Measurements from ENCODE around the gene GIGYF1. TPM values are rescaled to one million over a fixed set of nuclear protein-coding genes. Genes with fewer than 3 reads are reported as not detected.
"Not testable (repeated sequence)": the region's sequence is repeated elsewhere in the genome, so short reads cannot be mapped to it uniquely, and the experiment has no call there.

The GIGYF1 gene
- total RNA-seq, 1 experiment from 2014 or later, result 16.3 TPM

- H3K4me2 ChIP-seq (ENCODE audit: low read depth, low read length, poor library complexity, severe bottlenecking); H3K9ac ChIP-seq (ENCODE audit: low read length); H3K9me2 ChIP-seq (replicated peaks; ENCODE audit: insufficient read depth, low read length); H3K36me3 ChIP-seq (ENCODE audit: insufficient read depth, low read length); DNase-seq; H2AFZ ChIP-seq (ENCODE audit: low read length); H3K79me2 ChIP-seq (ENCODE audit: low read length); H3K9me3 ChIP-seq (ENCODE audit: low read length); H4K20me1 ChIP-seq (ENCODE audit: insufficient read depth, low read depth, low read length); H3K27ac ChIP-seq (ENCODE audit: low read length); H3K27me3 ChIP-seq (ENCODE audit: low read length); H3K4me3 ChIP-seq (ENCODE audit: low read length); H3K4me1 ChIP-seq (ENCODE audit: low read length): not testable (repeated sequence)
Observed at GRCh38 chr7:100669106-100669505, 24.9 kb downstream of the GIGYF1 start.

- Histone ChIP-seq H3K4me2 (ENCODE audit: low read depth, low read length, poor library complexity, severe bottlenecking) (no peak overlapping the region), H3K9ac (ENCODE audit: low read length) (no peak overlapping the region), H3K4me3 (ENCODE audit: low read length) (no peak overlapping the region), H3K27me3 (ENCODE audit: low read length) (no peaks in the 10 kb centered on the region), H3K27ac (ENCODE audit: low read length) (no peak overlapping the region), H2AFZ (ENCODE audit: low read length) (no peak overlapping the region), H3K36me3 (ENCODE audit: insufficient read depth, low read length) (no peaks in the 10 kb centered on the region), H4K20me1 (ENCODE audit: insufficient read depth, low read depth, low read length) (no peaks in the 10 kb centered on the region), H3K9me3 (ENCODE audit: low read length) (no peaks in the 10 kb centered on the region), H3K9me2 (replicated peaks; ENCODE audit: insufficient read depth, low read length) (no peaks in the 10 kb centered on the region), H3K4me1 (ENCODE audit: low read length) (peaks cover 2% of the 10 kb centered on the region; the same call in 1 of the 2 replicates), H3K79me2 (ENCODE audit: low read length) (no peaks in the 10 kb centered on the region)
- no peak for DNase-seq
Observed at GRCh38 chr7:100668069-100668449, 26.0 kb downstream of the GIGYF1 start.

GRCh38 chr7:100667331-100668068, 26.6 kb downstream of the GIGYF1 start:
- no peaks in the 10 kb centered on the region for H3K36me3 ChIP-seq (ENCODE audit: insufficient read depth, low read length)
- no peak overlapping the region for H3K9ac ChIP-seq (ENCODE audit: low read length)
- H3K4me2 ChIP-seq (ENCODE audit: low read depth, low read length, poor library complexity, severe bottlenecking), result no peak overlapping the region
- H4K20me1 ChIP-seq (ENCODE audit: insufficient read depth, low read depth, low read length), result no peaks in the 10 kb centered on the region
- H3K27me3 ChIP-seq (ENCODE audit: low read length), result no peaks in the 10 kb centered on the region
- no peak overlapping the region for H3K27ac ChIP-seq (ENCODE audit: low read length)
- no peaks in the 10 kb centered on the region for H3K9me3 ChIP-seq (ENCODE audit: low read length)
- no peak overlapping the region for H2AFZ ChIP-seq (ENCODE audit: low read length)
- H3K4me1 ChIP-seq (ENCODE audit: low read length), result no peaks in the 10 kb centered on the region
- no peaks in the 10 kb centered on the region for H3K79me2 ChIP-seq (ENCODE audit: low read length)
- no peaks in the 10 kb centered on the region for H3K9me2 ChIP-seq (replicated peaks; ENCODE audit: insufficient read depth, low read length)
- no peak overlapping the region for H3K4me3 ChIP-seq (ENCODE audit: low read length)
- no peak for DNase-seq

GRCh38 chr7:100665168-100665726, 28.8 kb downstream of the GIGYF1 start:
- Histone ChIP-seq H3K9me2 (replicated peaks; ENCODE audit: insufficient read depth, low read length) (no peaks in the 10 kb centered on the region), H2AFZ (ENCODE audit: low read length) (no peak overlapping the region), H4K20me1 (ENCODE audit: insufficient read depth, low read depth, low read length) (no peaks in the 10 kb centered on the region), H3K9me3 (ENCODE audit: low read length) (no peaks in the 10 kb centered on the region), H3K36me3 (ENCODE audit: insufficient read depth, low read length) (no peaks in the 10 kb centered on the region), H3K27me3 (ENCODE audit: low read length) (no peaks in the 10 kb centered on the region), H3K9ac (ENCODE audit: low read length) (no peak overlapping the region), H3K79me2 (ENCODE audit: low read length) (no peaks in the 10 kb centered on the region), H3K4me2 (ENCODE audit: low read depth, low read length, poor library complexity, severe bottlenecking) (no peak overlapping the region), H3K4me3 (ENCODE audit: low read length) (no peak overlapping the region), H3K27ac (ENCODE audit: low read length) (no peak overlapping the region), H3K4me1 (ENCODE audit: low read length) (no peaks in the 10 kb centered on the region)
- DNase-seq, result no peak

- H3K79me2 ChIP-seq (ENCODE audit: low read length); H3K9ac ChIP-seq (ENCODE audit: low read length); H3K36me3 ChIP-seq (ENCODE audit: insufficient read depth, low read length); H3K4me1 ChIP-seq (ENCODE audit: low read length); H2AFZ ChIP-seq (ENCODE audit: low read length); H3K4me3 ChIP-seq (ENCODE audit: low read length); H4K20me1 ChIP-seq (ENCODE audit: insufficient read depth, low read depth, low read length); H3K27ac ChIP-seq (ENCODE audit: low read length); DNase-seq; H3K27me3 ChIP-seq (ENCODE audit: low read length); H3K9me2 ChIP-seq (replicated peaks; ENCODE audit: insufficient read depth, low read length); H3K9me3 ChIP-seq (ENCODE audit: low read length); H3K4me2 ChIP-seq (ENCODE audit: low read depth, low read length, poor library complexity, severe bottlenecking): not testable (repeated sequence)
Observed at GRCh38 chr7:100662194-100662776, 31.8 kb downstream of the GIGYF1 start.

GRCh38 chr7:100655908-100656674, 38.0 kb downstream of the GIGYF1 start, which contains the start of gene ACTL6B:
TSS of gene ACTL6B (minus strand) at chr7:100656448. CDS start at chr7:100656354, 94 bp downstream.
- Histone ChIP-seq H4K20me1 (ENCODE audit: insufficient read depth, low read depth, low read length) (no peaks in the 10 kb centered on the region), H3K79me2 (ENCODE audit: low read length) (no peaks in the 10 kb centered on the region), H3K27ac (ENCODE audit: low read length) (no peak within 1 kb of the TSS), H3K9ac (ENCODE audit: low read length) (no peak within 1 kb of the TSS), H3K9me2 (replicated peaks; ENCODE audit: insufficient read depth, low read length) (no peaks in the 10 kb centered on the region), H3K4me2 (ENCODE audit: low read depth, low read length, poor library complexity, severe bottlenecking) (no peak within 1 kb of the TSS), H3K4me1 (ENCODE audit: low read length) (no peaks in the 10 kb centered on the region), H3K27me3 (ENCODE audit: low read length) (no peaks in the 10 kb centered on the region), H3K4me3 (ENCODE audit: low read length) (no peak within 1 kb of the TSS), H3K9me3 (ENCODE audit: low read length) (no peaks in the 10 kb centered on the region), H2AFZ (ENCODE audit: low read length) (no peak within 1 kb of the TSS), H3K36me3 (ENCODE audit: insufficient read depth, low read length) (no peaks in the 10 kb centered on the region)
- DNase-seq, result no peak

- Histone ChIP-seq H3K27ac (ENCODE audit: low read length) (no peak overlapping the region), H3K9me3 (ENCODE audit: low read length) (no peaks in the 10 kb centered on the region), H2AFZ (ENCODE audit: low read length) (no peak overlapping the region), H3K4me2 (ENCODE audit: low read depth, low read length, poor library complexity, severe bottlenecking) (no peak overlapping the region), H3K27me3 (ENCODE audit: low read length) (no peaks in the 10 kb centered on the region), H3K9me2 (replicated peaks; ENCODE audit: insufficient read depth, low read length) (no peaks in the 10 kb centered on the region), H3K4me1 (ENCODE audit: low read length) (no peaks in the 10 kb centered on the region), H3K4me3 (ENCODE audit: low read length) (no peak overlapping the region), H3K9ac (ENCODE audit: low read length) (no peak overlapping the region), H3K79me2 (ENCODE audit: low read length) (no peaks in the 10 kb centered on the region), H3K36me3 (ENCODE audit: insufficient read depth, low read length) (no peaks in the 10 kb centered on the region), H4K20me1 (ENCODE audit: insufficient read depth, low read depth, low read length) (no peaks in the 10 kb centered on the region)
- DNase-seq, result no peak
Observed at GRCh38 chr7:100654908-100655831, 38.9 kb downstream of the GIGYF1 start.

All from Karpas-422 (cell line).